ENCODE results near the gene PASK. TPM values are rescaled to one million over a fixed set of nuclear protein-coding genes. Genes with fewer than 3 reads are reported as not detected.

PASK gene
- total RNA-seq, 4 donors from 2014 or later: 0.10 to 0.36 (median 0.28) TPM

- DNase-seq: no peak
- TF ChIP-seq POLR2A (IDR thresholded peaks at IDR 0.05): no peak
- TF ChIP-seq CTCF (IDR thresholded peaks at IDR 0.05 in 4 of 5, conservative IDR thresholded peaks at IDR 0.05 in 1 of 5): no peak
- H3K27ac ChIP-seq: peak overlapping the region in 3 of 4 donors; percentile 88 to 90 (median 89)
- no peaks in the 10 kb centered on the region for H3K9me3 ChIP-seq
- H3K4me1 ChIP-seq: peaks cover 24 to 26% of the 10 kb centered on the region in 2 donors
- no peak for ATAC-seq
- H3K27me3 ChIP-seq: no peaks in the 10 kb centered on the region
- H3K4me3 ChIP-seq: peak overlapping the region; percentile 89 to 99 (median 94)
- H3K36me3 ChIP-seq: peaks cover 0 to 11% of the 10 kb centered on the region in 2 donors
- in situ Hi-C loops (cut with MboI; ENCODE audit: low sequenced_read_pairs in 4 of 4): no loop called here
- intact Hi-C loops (cut with DNase I; ENCODE audit: low total_unique reads): loop anchor here (2.0 to 10.0 kb wide), 5 partner anchors 48 to 188 kb away; partner anchors contain the start of genes PPP1R7 and SNED1
Observed at GRCh38 chr2:241103176-241103595, 46.1 kb downstream of the PASK start.

DNA sequence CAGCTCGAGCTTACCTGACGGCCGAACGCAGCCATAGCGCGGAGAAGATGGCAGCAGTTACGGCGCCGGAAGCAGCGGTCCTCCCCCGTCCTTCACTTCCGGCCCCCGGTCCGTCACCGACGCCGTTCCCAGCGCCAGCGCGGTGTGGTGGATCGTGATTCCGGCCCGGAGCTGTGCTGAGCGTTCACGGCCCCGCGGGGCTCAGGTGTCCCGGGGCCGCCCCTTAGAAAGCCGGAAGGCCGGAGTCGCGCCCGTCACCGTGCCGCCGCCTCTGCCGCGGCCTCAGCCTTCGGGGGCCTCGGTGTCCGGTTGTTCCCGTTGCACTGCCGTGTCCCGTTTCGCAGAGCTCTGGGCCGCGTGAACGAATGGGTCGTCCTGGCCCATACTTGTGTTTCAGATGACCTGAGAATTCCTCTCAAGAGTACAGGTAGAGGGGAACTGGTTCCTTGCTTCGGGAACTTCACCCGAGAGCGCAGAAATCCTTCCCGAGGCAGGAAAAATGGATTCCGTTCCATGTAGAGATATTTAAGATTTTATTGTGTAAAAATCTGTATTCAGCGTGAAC is 47.0 kb downstream of the PASK start, which contains the start of gene MTERF4:
TSS of gene MTERF4 (minus strand) at position 49 of the 565 bp plus-strand sequence. CDS start at position 35, 14 bp downstream.
- Histone ChIP-seq H3K9me3 (no peaks in the 10 kb centered on the region), H3K27ac (peak within 1 kb of the TSS; percentile 85 to 90 (median 88)), H3K4me1 (peaks cover 27 to 28% of the 10 kb centered on the region in 2 donors), H3K27me3 (no peaks in the 10 kb centered on the region), H3K36me3 (peaks cover 0 to 11% of the 10 kb centered on the region in 2 donors), H3K4me3 (peak within 1 kb of the TSS; percentile 89 to 99 (median 94))
- intact Hi-C loops (cut with DNase I; ENCODE audit: low total_unique reads) (loop anchor here (1.0 to 10.0 kb wide), 6 partner anchors 48 to 188 kb away; partner anchors contain the start of genes PPP1R7 and SNED1), in situ Hi-C loops (cut with MboI; ENCODE audit: low sequenced_read_pairs in 4 of 4) (no loop called here)
- DNase-seq: peak; percentile 76 to 88
- no peak for TF ChIP-seq CTCF (IDR thresholded peaks at IDR 0.05 in 4 of 5, conservative IDR thresholded peaks at IDR 0.05 in 1 of 5)
- TF ChIP-seq POLR2A (IDR thresholded peaks at IDR 0.05): peak; percentile 71 to 73
- peak; percentile 88 to 94 for ATAC-seq

- intact Hi-C loops (cut with DNase I; ENCODE audit: low total_unique reads): no loop called here
- in situ Hi-C loops (cut with MboI; ENCODE audit: low sequenced_read_pairs in 4 of 4): no loop called here
- H3K4me3 ChIP-seq: no peak overlapping the region
- peaks cover 27 to 28% of the 10 kb centered on the region in 2 donors for H3K4me1 ChIP-seq
- H3K9me3 ChIP-seq: no peaks in the 10 kb centered on the region
- DNase-seq (no peak), ATAC-seq (no peak)
- no peak overlapping the region for H3K27ac ChIP-seq
- H3K27me3 ChIP-seq: no peaks in the 10 kb centered on the region
- peaks cover 0 to 40% of the 10 kb centered on the region in 2 donors for H3K36me3 ChIP-seq
- TF ChIP-seq CTCF (IDR thresholded peaks at IDR 0.05 in 4 of 5, conservative IDR thresholded peaks at IDR 0.05 in 1 of 5): no peak
- no peak for TF ChIP-seq POLR2A (IDR thresholded peaks at IDR 0.05)
Observed at GRCh38 chr2:241099246-241099645, 50.0 kb downstream of the PASK start.

DNA sequence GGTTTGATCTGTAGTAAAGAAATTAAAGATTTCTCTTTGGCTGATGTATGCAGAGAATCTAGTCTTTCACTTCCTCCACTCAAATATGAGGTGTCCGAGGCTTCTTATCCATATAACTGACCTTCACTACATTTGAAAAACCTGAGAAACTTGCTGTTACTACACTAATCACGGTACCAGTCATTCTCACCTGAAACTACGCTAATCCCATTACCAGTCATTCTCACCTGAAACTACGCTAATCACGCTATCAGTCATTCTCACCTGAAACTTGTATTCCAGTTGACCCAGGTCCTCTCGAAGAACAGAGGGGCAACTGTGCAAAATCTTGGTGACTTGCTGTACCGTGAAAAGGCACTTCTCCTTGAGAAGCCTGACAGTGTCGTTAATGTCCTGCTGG is 52.3 kb downstream of the PASK start:
- Histone ChIP-seq H3K27ac (no peak overlapping the region), H3K27me3 (no peaks in the 10 kb centered on the region), H3K4me3 (no peak overlapping the region), H3K4me1 (peaks cover 17 to 23% of the 10 kb centered on the region in 2 donors), H3K9me3 (no peaks in the 10 kb centered on the region), H3K36me3 (peaks cover 0 to 61% of the 10 kb centered on the region in 2 donors)
- no peak for TF ChIP-seq POLR2A (IDR thresholded peaks at IDR 0.05)
- no peak for TF ChIP-seq CTCF (IDR thresholded peaks at IDR 0.05 in 4 of 5, conservative IDR thresholded peaks at IDR 0.05 in 1 of 5)
- DNase-seq (no peak), ATAC-seq (no peak)
- intact Hi-C loops (cut with DNase I; ENCODE audit: low total_unique reads): no loop called here
- in situ Hi-C loops (cut with MboI; ENCODE audit: low sequenced_read_pairs in 4 of 4): no loop called here

Data from gastrocnemius medialis (tissue), 4 donors.